Measurements from ENCODE around the gene PEBP1. TPM values are rescaled to one million over a fixed set of nuclear protein-coding genes. Genes with fewer than 3 reads are reported as not detected.

The PEBP1 gene
- total and polyA plus RNA-seq, 2 of the 8 experiments (the other 6 are each of a cell fraction or from before 2014, with no cell fraction given): 444 to 622 TPM

- TF ChIP-seq USF2 (IDR thresholded peaks at IDR 0.05; ENCODE audit: low read length) (no peak), SP1 (IDR thresholded peaks at IDR 0.05; ENCODE audit: low read depth, low read length) (peak; percentile 62), RBBP5 (IDR thresholded peaks at IDR 0.05; ENCODE audit: borderline replicate concordance, low read depth, low read length) (peak; percentile 63; the same call in 1 of the 2 replicates), TAF1 (IDR thresholded peaks at IDR 0.05; ENCODE audit: low read depth, low read length) (0 out of 2 replicates have a peak, but pooled peaks have one; percentile 17), JUND (IDR thresholded peaks at IDR 0.05; ENCODE audit: low read length) (peak; percentile 38), ATF2 (IDR thresholded peaks at IDR 0.05; ENCODE audit: low read length) (0 out of 2 replicates have a peak, but pooled peaks have one; percentile 15), NANOG (IDR thresholded peaks at IDR 0.05; ENCODE audit: insufficient read depth, low read depth, low read length, poor library complexity, severe bottlenecking) (peak; percentile 54), EGR1 (IDR thresholded peaks at IDR 0.05; ENCODE audit: borderline replicate concordance, low read depth, low read length) (no peak), YY1 (IDR thresholded peaks at IDR 0.05; ENCODE audit: low read depth, low read length) (peak; percentile 58; the same call in 1 of the 2 replicates), SAP30 (IDR thresholded peaks at IDR 0.05; ENCODE audit: insufficient read depth, insufficient replicate concordance, low read length) (no peak)
Observed at GRCh38 chr12:118120579-118121363, 15.2 kb upstream of the PEBP1 start (continued).
